GM18907 (cell line): ENCODE data around the gene DRD2.
"Not testable (repeated sequence)": the region's sequence is repeated elsewhere in the genome, so short reads cannot be mapped to it uniquely, and the experiment has no call there.

Source experiments
- ATAC-seq: cut with Tn5 transposase; IDR thresholded peaks from one replicate; pipeline ENCODE4 v1.9.1; 2021; ENCODE audit warnings: mild to moderate bottlenecking, moderate library complexity; ENCODE audit not compliant: unreplicated experiment

The DRD2 gene

DNA sequence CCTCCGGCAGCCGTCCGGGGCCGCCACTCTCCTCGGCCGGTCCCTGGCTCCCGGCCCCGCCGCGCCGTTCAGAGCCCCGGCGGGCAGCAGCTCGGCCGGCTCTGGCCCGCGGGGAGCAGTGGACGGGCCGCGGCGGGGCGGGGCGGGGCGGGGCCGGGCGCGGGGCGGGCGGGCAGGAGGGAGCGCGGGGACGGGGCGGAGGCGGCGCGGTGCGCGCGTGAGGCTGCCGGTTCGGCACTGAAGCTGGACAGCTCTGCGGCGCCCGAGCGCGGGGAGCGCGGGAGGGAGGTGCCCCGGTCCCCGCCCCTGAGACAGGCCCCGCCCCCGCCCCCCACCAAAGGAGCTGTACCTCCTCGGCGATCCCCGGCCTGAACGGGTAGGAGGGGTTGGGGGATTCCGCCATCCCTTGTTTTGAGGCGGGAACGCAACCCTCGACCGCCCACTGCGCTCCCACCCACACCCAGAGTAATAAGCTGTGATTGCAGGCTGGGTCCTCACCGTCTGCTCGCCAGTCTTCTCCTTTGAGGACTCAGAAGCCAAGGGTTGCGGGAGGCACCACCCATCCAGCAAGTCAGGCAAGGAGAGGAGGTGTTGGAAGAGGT, at the start of gene DRD2:
TSS of gene DRD2 (minus strand) at position 239 of the 602 bp plus-strand sequence. CDS start 50,747 bp downstream, outside the sequence.
- no peak for ATAC-seq

DNA sequence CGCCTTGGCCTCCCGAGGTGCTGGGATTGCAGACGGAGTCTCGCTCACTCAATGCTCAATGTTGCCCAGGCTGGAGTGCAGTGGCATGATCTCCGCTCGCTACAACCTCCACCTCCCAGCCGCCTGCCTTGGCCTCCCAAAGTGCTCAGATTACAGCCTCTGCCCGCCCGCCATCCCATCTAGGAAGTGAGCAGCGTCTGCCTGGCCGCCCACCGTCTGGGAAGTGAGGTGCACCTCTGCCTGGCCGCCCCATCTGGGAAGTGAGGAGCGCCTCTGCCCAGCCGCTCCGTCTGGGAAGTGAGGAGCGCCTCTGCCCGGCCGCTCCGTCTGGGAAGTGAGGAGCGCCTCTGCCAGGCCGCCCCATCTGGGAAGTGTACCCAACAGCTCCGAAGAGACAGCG, 48.7 kb upstream of the DRD2 start:
- not testable (repeated sequence) for ATAC-seq

DNA sequence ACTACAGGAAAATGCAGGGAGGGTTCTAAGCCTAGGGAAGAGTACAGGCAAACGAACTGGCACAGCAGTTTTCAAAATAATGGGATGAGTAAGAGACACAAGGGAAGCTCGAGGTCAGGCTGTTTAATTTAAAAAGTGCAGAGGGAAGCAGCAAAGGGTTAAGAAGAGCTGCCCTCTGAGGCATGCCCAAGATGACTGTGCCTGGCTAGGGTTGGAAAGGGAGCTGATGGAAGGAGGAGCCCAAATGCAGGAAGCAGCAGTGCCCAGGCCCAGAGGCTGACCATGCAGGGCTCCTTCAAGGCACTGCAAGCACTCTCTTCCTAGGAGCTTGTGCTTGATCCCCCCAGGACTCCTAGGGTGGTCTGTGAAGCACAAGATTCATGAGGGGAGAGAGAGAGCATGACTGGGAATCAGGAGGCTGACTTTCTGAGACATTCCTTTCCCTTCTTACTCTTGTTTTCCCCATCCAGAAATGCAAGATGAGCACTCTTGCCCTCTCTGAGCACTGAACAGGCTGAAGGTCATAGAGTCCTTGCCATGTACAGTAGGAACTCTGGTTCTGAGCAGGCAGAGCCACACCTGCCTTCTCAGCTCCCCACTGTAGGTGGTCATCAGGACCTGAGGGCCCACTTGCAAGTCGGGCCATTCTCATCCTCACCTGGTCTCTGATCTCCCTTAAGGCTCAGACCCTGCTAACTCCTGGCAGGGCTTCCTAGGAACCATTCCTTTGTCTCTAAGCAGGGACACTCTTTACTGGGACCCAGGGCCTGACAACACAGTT, 46.7 kb upstream of the DRD2 start:
- ATAC-seq, result no peak

DNA sequence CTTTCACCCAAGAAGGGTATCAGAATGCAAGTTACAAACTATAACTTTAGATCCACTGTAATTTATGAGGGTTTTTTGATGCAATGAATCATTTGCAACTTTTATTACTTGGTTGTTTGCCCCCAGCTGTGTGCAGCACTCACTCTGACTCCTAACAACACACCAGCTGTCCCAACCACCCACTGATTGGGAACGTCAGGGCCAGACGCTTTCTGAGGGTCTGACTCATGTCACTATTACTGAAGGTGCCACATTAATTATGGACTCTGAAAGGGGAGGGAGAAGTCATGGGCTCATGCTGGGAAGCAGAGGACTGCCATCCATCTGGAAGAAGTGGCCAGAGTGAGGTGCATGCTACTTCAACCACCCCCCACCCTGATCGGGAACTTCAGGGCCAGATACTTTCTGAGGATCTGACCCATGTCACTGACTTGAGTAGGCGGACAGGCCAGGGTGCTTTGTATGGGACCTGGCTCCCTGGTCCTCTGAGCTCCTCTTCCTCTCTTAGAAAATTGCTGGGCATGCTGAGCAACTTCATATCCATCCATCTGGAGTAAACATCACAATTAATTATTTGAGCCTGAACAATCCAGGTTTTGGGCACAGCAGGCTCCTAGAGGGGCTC, 44.9 kb upstream of the DRD2 start:
- ATAC-seq, result no peak

DNA sequence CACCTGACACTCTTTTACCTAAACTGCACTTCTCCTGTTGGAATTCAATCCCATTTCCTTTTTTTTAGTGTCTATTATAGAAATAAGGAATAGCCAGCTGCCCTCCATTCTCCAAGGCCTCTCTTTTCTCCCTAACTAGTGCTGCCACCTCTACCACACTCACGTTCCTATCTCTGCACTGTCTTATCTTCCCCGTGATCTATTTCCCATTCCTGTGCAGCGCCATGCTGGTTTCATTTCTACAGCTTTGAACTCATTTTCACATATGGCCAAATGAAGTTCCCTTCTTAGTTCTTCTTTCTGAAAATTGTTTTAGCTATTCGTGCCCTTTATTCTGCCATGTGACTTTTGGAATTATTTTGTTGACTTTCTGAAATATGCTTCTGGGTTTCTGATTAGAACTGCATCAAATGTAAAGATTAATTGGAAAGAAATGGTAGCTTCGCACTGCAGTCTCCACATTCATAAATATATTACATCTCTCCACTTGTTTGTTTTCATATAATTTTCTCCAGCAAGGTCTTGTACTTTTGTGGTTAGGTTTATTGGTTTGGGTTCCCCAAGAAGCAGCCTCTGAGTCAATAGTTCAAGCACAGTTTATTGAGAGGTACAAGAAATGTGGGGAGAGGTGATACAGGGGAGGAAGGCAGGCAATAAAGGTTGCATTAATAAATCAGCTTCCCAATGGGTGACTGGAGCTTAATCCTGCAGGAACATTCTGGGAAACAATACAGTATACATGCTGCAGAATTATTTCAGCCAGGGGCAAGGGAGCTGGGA, 43.7 kb upstream of the DRD2 start:
- no peak for ATAC-seq

DNA sequence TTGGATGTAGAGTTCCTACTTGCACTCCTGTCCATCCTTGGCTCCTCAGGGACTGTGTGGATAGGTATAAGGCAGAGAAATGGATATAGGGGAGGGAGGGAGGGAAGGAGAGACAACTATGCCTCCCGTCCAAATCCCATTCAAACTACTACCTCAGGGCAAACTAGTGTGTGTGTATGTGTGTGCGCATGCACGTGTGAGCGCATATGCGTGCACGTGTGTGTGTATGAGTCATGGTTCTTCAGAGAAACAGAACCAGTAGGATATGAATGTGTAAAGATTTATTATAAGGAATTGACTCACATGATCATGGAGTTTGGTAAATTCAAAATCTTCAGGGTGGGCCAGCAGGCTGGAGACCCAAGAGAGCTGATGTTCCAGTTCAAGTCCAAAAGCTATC, 42.2 kb upstream of the DRD2 start:
- no peak for ATAC-seq

DNA sequence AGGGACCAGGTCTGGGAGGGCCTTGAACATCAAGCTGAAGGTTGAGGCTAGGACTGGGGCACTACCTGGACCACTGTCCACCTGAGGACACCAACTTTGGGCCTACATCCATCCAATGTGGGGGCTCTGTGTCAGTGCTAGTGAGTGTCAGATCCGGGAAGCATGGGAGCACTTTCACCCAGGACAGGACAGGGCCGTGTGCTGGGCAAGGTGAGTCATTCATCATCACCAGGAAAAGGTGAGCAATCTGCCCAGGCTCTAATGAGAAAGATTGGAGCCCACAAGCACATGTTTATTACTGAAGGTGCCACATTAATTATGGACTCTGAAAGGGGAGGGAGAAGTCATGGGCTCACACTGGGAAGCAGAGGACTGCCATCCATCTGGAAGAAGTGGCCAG, 39.7 kb upstream of the DRD2 start:
- ATAC-seq, result no peak

DNA sequence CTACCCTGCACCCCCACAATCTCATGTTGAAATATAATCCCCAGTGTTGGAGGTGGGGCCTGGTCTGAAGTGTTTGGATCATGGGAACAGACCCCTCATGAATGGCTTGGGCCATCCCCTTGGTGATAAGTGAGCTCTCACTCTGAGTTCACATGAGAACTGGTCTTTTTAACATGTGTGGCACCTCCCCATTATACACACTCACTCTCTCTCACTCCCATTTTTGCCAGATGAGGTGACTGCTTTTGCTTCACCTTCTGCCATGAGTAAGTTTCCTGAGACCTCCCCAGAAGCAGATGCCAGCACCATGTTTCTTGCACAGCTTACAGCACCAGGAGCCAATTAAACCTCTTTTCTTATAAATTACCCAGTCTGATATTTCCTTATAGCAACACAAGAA, 32.1 kb upstream of the DRD2 start:
- no peak for ATAC-seq

DNA sequence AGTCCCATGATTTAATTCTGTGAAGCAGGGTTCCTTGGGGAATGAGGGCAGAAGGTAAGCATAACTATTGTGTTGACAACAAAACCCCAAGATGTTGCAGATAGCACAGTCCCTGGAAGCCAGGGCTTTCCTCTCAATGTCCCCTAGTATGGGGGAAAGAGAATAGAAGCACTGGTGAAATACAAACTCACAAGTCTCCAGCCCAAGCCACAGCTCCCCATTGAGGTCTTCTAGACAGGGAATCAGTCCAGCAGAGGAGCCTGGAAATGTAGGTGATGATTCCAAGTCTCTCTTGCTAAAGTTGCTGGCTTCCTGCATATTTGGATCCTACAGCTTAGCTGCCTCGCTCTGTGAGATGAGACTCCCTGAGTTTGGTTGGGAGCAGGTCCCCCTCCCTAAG, 31.7 kb upstream of the DRD2 start:
- no peak for ATAC-seq

DNA sequence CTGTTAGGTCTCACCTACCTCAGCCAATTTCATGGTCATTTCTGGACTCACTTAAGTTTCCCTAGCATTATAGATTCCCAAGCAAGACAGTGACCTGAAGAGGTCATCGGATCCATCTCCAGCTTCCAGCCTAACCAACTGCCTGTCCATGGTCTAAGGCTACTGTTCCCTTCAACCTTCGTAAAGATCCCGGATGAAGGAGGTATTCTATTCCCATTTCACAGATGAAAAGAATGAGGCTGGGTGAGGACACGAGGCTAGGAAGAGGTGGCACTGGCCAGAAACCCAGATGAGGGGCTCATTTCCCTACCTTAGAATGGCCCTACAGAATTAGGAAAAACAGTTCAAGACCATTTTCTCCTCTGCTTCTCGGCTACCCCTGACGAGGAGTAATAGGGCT, 31.3 kb upstream of the DRD2 start:
- no peak for ATAC-seq

DNA sequence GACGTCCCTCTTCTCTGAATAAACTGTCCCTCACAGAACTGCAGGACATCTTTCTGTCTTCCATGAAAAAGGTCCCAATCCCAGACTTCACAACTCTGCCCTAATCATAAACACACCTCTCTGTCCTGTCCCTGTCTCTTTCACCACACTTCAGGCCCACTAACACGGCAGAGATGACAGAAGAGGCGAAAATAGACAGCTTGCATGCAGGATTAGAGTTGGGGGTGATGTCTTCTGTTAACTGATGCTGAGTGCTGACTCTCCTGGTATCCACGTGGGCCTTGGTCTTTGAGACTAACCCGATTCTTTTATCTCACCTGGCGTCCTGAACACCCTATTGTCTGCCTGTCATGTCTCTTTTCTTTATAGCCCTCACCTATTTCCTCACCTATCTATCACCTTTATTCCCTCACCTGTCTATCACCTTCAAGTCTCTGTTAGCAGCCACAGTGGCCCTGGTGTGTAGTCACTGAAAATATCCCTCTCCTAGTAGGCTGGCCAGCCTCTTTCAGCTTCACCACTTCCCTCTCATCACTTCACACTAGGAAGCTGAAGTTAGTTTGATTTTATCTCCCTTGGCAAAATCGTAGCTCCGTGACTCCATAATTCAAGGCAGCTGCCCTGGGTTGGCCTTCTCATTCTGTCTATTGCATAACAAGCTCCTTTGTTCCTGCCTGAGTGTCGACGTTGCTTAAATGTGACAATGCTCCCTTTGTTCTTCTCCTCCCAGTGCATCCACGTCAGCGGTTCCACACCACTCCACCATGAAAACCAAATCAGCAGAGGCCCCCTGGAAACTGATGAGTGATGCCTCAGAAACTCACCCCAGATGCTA, 30.6 kb upstream of the DRD2 start:
- no peak for ATAC-seq

DNA sequence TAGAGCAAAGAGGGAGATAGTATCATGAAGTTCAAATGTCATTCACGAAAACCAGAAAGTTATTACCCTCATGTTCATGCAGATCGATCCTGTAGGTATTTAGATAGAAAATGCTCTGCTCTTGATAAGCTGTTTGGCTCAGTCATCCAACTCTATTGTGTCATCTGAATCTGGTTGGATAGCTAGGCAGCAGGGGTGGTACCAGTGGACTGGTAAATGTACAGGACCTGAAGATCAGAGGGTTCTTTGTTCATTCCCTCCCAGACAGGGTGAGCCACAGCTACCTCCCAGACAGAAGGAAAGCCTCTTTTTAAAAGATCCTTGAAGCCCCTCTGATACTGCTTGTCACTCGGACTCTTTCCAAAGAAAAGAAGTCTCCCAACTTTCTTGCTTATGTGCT, 29.8 kb upstream of the DRD2 start:
- no peak for ATAC-seq

DNA sequence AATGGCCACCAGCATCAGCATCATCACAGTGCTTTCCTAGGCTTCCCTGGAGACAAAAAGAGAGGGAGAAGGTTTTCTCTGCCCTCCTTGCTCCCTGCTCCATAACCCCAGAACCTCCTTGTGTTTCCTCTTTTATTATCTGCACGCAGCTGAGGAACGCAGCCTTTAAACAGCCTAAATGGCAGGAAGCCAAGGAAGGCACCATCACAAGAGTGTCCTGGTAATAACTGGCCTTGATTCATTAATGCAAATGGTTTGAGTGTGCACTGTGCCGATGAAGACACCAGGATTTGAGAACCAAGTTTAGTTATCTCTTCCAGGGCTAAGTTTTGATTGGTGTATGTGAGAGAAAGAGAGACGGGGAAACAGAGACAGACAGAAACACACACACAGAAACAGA, 29.4 kb upstream of the DRD2 start:
- ATAC-seq, result no peak

DNA sequence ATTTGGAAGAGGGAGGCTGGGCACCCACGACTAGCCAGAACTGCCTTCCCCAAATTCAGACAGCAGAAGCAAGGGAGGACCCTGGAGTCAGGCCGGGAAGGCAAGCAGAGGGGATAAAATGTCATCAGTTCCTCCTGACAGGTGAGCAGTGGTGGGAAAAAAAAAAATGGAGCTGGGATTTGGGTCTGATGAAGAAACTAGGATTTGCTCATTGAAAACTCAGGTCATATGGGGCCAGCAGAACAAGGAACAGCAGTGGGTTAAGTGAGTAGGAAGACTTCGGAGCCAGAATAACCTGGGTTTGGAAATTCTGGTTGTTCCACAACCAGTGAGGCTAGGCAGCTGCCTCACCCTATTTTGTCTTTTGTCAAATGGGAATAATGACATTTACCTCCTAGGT, 28.9 kb upstream of the DRD2 start:
- no peak for ATAC-seq

DNA sequence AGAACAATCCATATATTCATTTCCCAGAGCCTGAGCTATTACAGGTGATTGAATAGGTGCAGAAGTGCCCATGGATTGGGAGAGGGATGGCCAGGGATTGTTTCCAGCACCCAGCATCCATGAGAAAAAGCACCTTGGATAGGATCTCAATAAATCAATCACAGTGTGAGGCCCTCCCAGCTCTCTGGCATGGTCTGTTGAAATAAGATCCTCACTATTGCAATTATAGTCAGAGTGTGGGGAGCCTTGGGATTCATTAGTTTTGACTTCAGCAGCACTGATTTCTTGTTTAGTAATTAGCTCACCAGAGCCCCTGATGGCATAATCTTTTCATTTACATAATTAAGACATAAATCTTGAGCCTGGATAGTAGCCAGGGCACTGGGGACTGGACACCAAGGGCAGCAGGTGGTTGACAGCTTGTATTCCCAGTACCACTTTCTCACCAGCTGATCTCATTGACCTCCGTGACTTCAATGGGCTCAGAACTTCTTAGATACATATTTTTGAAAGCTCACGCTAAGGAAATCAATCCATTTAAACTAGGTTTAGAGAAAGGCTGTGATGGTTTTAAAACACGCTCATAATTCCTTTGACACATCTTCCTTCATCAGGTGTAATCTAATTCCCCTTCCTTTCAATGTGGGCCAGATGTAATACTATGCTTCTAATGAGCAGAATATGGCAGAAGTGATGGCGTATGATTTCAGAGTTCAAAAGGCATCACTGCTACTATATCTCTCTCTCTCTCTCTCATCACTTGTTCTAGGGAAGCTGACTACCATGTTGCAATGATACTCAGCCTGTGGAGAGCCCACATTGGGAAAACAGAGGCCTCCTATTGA, 22.1 kb upstream of the DRD2 start:
- ATAC-seq, result no peak

DNA sequence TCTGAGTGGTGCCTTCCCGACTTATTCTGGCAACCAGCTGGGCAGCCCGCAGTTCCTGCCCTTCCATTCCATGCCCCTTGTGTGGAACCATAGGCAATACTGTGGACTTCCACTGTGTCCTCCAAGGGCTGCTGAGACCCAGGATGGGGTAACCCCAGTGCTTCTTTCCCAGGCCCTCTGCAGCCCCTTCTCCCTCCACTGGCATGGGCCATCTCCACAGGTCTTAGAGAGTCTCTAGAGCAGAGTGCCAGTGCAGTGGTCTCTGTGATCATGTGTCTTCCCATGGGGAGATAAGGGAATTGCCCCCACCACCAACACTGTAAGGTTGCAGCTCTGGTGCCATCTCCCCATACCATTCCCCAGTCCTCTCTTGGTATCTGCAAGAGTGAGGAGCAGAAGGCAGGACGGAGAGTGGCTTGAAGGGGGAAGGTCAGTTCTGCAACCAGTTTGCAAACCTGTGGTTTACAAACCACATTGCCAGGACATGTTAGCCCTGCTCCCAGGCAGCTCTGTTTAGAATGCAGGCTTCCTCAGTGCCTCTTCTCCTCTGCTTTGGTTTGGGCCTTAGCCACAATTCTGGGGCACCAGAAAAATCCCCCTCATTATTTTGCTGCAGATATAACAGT, 20.9 kb upstream of the DRD2 start:
- ATAC-seq, result no peak

DNA sequence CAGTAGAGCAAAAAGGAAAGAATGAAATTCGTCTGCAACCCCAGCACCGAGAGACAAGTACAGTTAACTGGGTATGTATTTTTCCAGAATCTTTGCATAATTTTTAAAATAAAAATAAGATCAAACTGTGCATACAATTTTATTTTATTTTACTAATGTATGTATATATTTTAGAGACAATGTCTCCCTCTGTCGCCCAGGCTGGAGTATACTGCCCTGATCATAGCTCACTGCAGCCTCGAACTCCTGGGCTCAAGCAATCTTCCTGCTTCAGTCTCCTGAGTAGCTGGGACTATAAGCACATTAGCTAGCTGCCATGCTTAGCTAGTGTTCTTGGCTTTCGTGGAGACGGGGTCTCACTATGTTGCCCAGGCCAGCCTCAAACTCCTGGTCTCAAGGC, 18.8 kb upstream of the DRD2 start:
- no peak for ATAC-seq

DNA sequence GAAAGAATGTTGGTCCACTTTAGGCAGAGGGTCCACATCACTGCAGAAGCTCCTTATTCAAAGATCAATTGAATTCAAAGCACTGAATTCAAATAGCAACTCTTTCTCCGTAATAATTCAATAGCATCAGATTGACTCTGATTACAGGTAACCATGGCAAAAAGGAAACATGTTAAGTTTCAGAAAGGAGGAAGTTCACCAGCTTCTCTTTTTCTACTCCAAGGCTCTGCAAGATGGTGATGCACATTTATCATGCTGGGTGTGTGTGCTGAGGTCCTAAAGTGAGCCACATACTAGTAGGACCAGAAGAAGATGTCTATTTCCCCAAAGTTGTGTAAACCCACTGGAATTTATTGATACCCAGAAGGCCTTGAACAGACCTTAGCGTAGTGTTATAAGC, 18.0 kb upstream of the DRD2 start:
- no peak for ATAC-seq

DNA sequence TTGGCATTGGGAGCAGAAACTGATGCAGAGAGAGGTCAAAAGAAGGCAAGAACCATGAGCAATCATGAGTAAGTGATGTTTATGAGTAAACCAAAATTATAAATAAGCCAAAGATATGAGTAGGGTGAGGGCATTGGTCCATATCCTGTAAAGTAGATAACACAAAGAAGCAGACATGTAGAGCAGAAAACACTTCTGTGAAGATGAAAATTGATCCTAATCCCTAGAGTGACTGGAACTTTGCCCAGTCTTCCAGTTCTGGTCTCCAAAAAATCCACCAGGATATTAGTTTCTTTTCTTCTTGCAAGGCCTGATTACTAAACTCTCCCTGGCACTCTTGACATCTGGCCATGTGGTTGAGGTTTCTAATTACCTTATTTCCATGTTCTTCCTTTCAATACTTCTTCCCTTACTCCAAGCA, 13.7 kb upstream of the DRD2 start:
- ATAC-seq, result no peak
